IMR-90 (cell line): ENCODE data around the gene TMEM158.

Source experiments
- BHLHE40 ChIP-seq: fragments of 150-350 bp; IDR thresholded peaks from 2 replicates; pipeline ENCODE4 v1.6.1; 2016; ENCODE audit warnings: mild to moderate bottlenecking, low read depth, low read length
- CEBPB ChIP-seq: IDR thresholded peaks from 2 replicates; pipeline ENCODE4 v1.6.1; 2012; ENCODE audit warnings: low read depth, low read length, improper control_type of control experiment
- CTCF ChIP-seq: conservative IDR thresholded peaks from 2 replicates; pipeline ENCODE4 v1.5.1; 2012; ENCODE audit warnings: mild to moderate bottlenecking, low read depth, low read length, improper control_type of control experiment
- ELK1 ChIP-seq: fragments of 150-350 bp; IDR thresholded peaks from 2 replicates; pipeline ENCODE4 v1.6.1; 2016; ENCODE audit warnings: low read depth, mild to moderate bottlenecking, low read length, moderate library complexity, borderline replicate concordance
- FOS ChIP-seq: fragments of 150-350 bp; IDR thresholded peaks from 2 replicates; pipeline ENCODE4 v1.6.1; 2016; ENCODE audit warnings: low read depth, low read length
- MAFK ChIP-seq: IDR thresholded peaks from 2 replicates; pipeline ENCODE4 v1.6.1; 2012; ENCODE audit warnings: low read depth, low read length, improper control_type of control experiment
- MAZ ChIP-seq: IDR thresholded peaks from 2 replicates; pipeline ENCODE4 v1.6.1; 2012; ENCODE audit warnings: low read depth, mild to moderate bottlenecking, low read length, improper control_type of control experiment, moderate library complexity, borderline replicate concordance
- POLR2A ChIP-seq: IDR thresholded peaks from 2 replicates; pipeline ENCODE4 v1.6.1; 2012; ENCODE audit warnings: mild to moderate bottlenecking, low read depth, low read length
- RAD21 ChIP-seq: IDR thresholded peaks from 2 replicates; pipeline ENCODE4 v1.6.1; 2012; ENCODE audit warnings: low read length, improper control_type of control experiment
- RCOR1 ChIP-seq: IDR thresholded peaks from 2 replicates; pipeline ENCODE4 v1.6.1; 2012; ENCODE audit warnings: mild to moderate bottlenecking, low read length, improper control_type of control experiment; ENCODE audit not compliant: insufficient replicate concordance
- RFX5 ChIP-seq: IDR thresholded peaks from 2 replicates; pipeline ENCODE4 v1.8.0; 2012; ENCODE audit warnings: low read depth, mild to moderate bottlenecking, low read length, moderate library complexity
- SMC3 ChIP-seq: fragments of 150-350 bp; IDR thresholded peaks from 2 replicates; pipeline ENCODE4 v1.6.1; 2016; ENCODE audit warnings: low read depth, mild to moderate bottlenecking, antibody characterized with exemption, low read length, moderate library complexity
- USF2 ChIP-seq: fragments of 150-350 bp; IDR thresholded peaks from 2 replicates; pipeline ENCODE4 v1.6.1; 2017; ENCODE audit warnings: mild to moderate bottlenecking, antibody characterized with exemption, low read length, low read depth

DNA sequence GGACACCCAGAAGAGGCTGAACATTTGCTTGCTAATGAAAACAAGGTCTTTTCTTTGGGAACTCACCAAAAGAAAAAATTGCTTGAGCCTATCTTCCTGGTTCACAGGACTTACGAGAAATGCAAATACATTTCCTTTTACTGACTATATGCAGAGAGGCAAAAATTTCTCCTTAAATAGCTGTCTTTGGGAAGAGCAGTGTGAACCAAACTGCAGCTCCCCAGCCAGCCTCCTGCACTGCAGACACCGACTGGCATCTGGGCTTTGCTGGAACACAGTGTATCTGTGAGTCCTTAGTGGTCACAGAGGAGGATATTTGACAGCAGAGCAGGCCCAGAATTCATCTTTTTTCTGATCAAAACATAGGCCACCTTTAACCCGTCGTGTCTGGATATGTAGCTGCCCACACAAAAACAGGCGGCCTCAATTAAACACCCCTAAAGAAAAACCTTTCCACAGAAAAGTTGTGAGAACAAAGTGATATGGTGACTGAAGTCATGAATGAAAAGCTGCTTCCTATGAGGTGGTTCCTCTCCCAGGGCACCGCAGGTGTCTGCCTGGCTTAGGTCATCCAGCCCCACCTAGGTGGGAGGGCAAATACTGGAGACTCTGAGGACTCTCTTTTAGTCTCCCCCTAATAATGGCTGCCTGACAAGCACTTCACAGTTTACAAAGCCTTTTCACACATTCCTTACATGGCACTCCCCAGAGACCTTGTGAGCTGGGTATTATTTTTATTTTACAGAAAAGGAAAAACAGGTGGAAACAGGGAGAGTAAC lies 46.1 kb upstream of the TMEM158 start:
- TF ChIP-seq RFX5: no peak
- TF ChIP-seq CEBPB: no peak
- TF ChIP-seq RCOR1: no peak
- TF ChIP-seq FOS: no peak
- TF ChIP-seq CTCF: no peak
- TF ChIP-seq MAZ: no peak
- TF ChIP-seq POLR2A: no peak
- no peak for TF ChIP-seq BHLHE40
- TF ChIP-seq RAD21: no peak
- TF ChIP-seq SMC3: no peak
- TF ChIP-seq MAFK: no peak
- TF ChIP-seq USF2: no peak
- no peak for TF ChIP-seq ELK1
